ENCODE results near the gene TNIK.

Gene TNIK

GRCh38 chr3:171277456-171278298 lies 182.5 kb downstream of the TNIK start:
- DNase-seq, result no peak

- no peak for DNase-seq
These were observed 183.3 kb downstream of the TNIK start for GRCh38 chr3:171276923-171277322.

GRCh38 chr3:171274222-171274621 lies 186.0 kb downstream of the TNIK start:
- no peak for DNase-seq

GRCh38 chr3:171270541-171270940 lies 189.7 kb downstream of the TNIK start:
- no peak for DNase-seq

GRCh38 chr3:171269542-171269941 lies 190.7 kb downstream of the TNIK start:
- DNase-seq, result peak; percentile 59

GRCh38 chr3:171268677-171269076 lies 191.5 kb downstream of the TNIK start:
- DNase-seq, result no peak

GRCh38 chr3:171267104-171267503 lies 193.1 kb downstream of the TNIK start:
- DNase-seq, result peak; percentile 78

GRCh38 chr3:171266740-171267073 lies 193.5 kb downstream of the TNIK start:
- DNase-seq, result no peak

- DNase-seq, result no peak
These were observed 194.0 kb downstream of the TNIK start for GRCh38 chr3:171266034-171266739.

- no peak for DNase-seq
These were observed 195.4 kb downstream of the TNIK start for GRCh38 chr3:171264758-171265157.

GRCh38 chr3:171262431-171262830 lies 197.8 kb downstream of the TNIK start:
- no peak for DNase-seq

- no peak for DNase-seq
These were observed 198.7 kb downstream of the TNIK start for GRCh38 chr3:171261487-171261886.

- no peak for DNase-seq
These were observed 199.3 kb downstream of the TNIK start for GRCh38 chr3:171260899-171261298.

GRCh38 chr3:171260466-171260865 lies 199.7 kb downstream of the TNIK start:
- no peak for DNase-seq

- DNase-seq, result no peak
These were observed 201.9 kb downstream of the TNIK start for GRCh38 chr3:171258316-171258715.

- DNase-seq, result peak; percentile 57
These were observed 202.7 kb downstream of the TNIK start for GRCh38 chr3:171257251-171258203.

- no peak for DNase-seq
These were observed 203.6 kb downstream of the TNIK start for GRCh38 chr3:171256445-171257250.

- DNase-seq, result peak; percentile 75
These were observed 204.9 kb downstream of the TNIK start for GRCh38 chr3:171255236-171255806.

GRCh38 chr3:171254315-171254714 lies 205.9 kb downstream of the TNIK start:
- DNase-seq, result peak; percentile 63

- DNase-seq, result no peak
These were observed 208.4 kb downstream of the TNIK start for GRCh38 chr3:171251835-171252234.

- no peak for DNase-seq
These were observed 209.8 kb downstream of the TNIK start for GRCh38 chr3:171250444-171250843.

GRCh38 chr3:171249245-171249644 lies 211.0 kb downstream of the TNIK start:
- DNase-seq, result no peak

Measured in activated CD4-positive, alpha-beta T cell treated with anti-CD3 and anti-CD28 coated beads, Interleukin-2, amount 50 U/mL, for 16 hours (primary cell).